Measurements from ENCODE around the gene DAB2.
"Not testable (repeated sequence)": the region's sequence is repeated elsewhere in the genome, so short reads cannot be mapped to it uniquely, and the experiment has no call there.

DAB2 gene

GRCh38 chr5:39413771-39414170, 11.0 kb downstream of the DAB2 start:
- TF ChIP-seq CTCF (IDR thresholded peaks at IDR 0.05), result no peak
- DNase-seq (ENCODE audit: low spot score), result no peak
- H3K4me3 ChIP-seq, result no peak overlapping the region
- H3K27ac ChIP-seq, result no peak overlapping the region

- H3K27ac ChIP-seq, result peak overlapping the region in 1 of 2 donors; percentile 54
- DNase-seq (ENCODE audit: low spot score), result no peak
- H3K4me3 ChIP-seq, result no peak overlapping the region
- TF ChIP-seq CTCF (IDR thresholded peaks at IDR 0.05), result no peak
Measured at GRCh38 chr5:39412721-39413394, 11.9 kb downstream of the DAB2 start.

- H3K4me3 ChIP-seq, result no peak overlapping the region
- TF ChIP-seq CTCF (IDR thresholded peaks at IDR 0.05), result no peak
- no peak for DNase-seq (ENCODE audit: low spot score)
- H3K27ac ChIP-seq, result peak overlapping the region; percentile 55 to 83
Measured at GRCh38 chr5:39411985-39412384, 12.8 kb downstream of the DAB2 start.

- H3K27ac ChIP-seq, result peak overlapping the region; percentile 55 to 83
- peak overlapping the region; percentile 25 for H3K4me3 ChIP-seq
Measured at GRCh38 chr5:39411061-39411460, 13.7 kb downstream of the DAB2 start.

GRCh38 chr5:39409033-39409432, 15.7 kb downstream of the DAB2 start:
- no peak for TF ChIP-seq CTCF (IDR thresholded peaks at IDR 0.05)
- Histone ChIP-seq H3K4me3 (no peak overlapping the region), H3K27ac (peak overlapping the region; percentile 28 to 35)
- no peak for DNase-seq (ENCODE audit: low spot score)

More at GRCh38 chr5:39411061-39411460, 13.7 kb downstream of the DAB2 start:
- no peak for DNase-seq (ENCODE audit: low spot score)
- no peak for TF ChIP-seq CTCF (IDR thresholded peaks at IDR 0.05)

GRCh38 chr5:39405083-39405843, 19.5 kb downstream of the DAB2 start:
- H3K27ac ChIP-seq, result peak overlapping the region in 1 of 2 donors; percentile 27
- no peak for DNase-seq (ENCODE audit: low spot score)
- no peak for TF ChIP-seq CTCF (IDR thresholded peaks at IDR 0.05)

GRCh38 chr5:39403761-39404160, 21.0 kb downstream of the DAB2 start:
- H3K27ac ChIP-seq; DNase-seq (ENCODE audit: low spot score); H3K4me3 ChIP-seq: not testable (repeated sequence)

More at GRCh38 chr5:39405083-39405843, 19.5 kb downstream of the DAB2 start:
- no peak overlapping the region for H3K4me3 ChIP-seq

- H3K4me3 ChIP-seq; DNase-seq (ENCODE audit: low spot score): not testable (repeated sequence)
- peak overlapping the region in 1 of 2 donors; percentile 62 for H3K27ac ChIP-seq
Measured at GRCh38 chr5:39402140-39402539, 22.6 kb downstream of the DAB2 start.
